Measurements from ENCODE around the gene NBPF3.

GRCh38 chr1:21496063-21496462, 56.1 kb downstream of the NBPF3 start:
- TF ChIP-seq CTCF (IDR thresholded peaks at IDR 0.05) (no peak), POLR2A (IDR thresholded peaks at IDR 0.05) (no peak)
